Common myeloid progenitor, CD34-positive (primary cell): ENCODE measurements around the gene ASMTL.
A peak's percentile ranks its signal among the peaks of the same experiment; 100 is the strongest.
"Not testable (repeated sequence)": the region's sequence is repeated elsewhere in the genome, so short reads cannot be mapped to it uniquely, and the experiment has no call there.

Source experiments
- CTCF ChIA-PET: fragments of 350-600 bp; sonication (Branson Sonifier 250); formaldehyde crosslinking; loops from one replicate; lab custom pipeline; 2021; ENCODE audit warnings: antibody characterized with exemption; lab: Charles Lee
- POLR2A ChIA-PET: fragments of 350-600 bp; sonication (Branson Sonifier 250); formaldehyde crosslinking; loops from one replicate; lab custom pipeline; 2021; ENCODE audit warnings: antibody characterized with exemption; lab: Charles Lee
- DNase-seq, 3 donors: peaks; one replicate each; pipeline versions ENCODE4 v3.0.0 to v3.0.0-alpha.2; 2013
- H3K27ac ChIP-seq, 2 experiments: 1 replicate in 1 of 2; 2 replicates in 1 of 2; pipeline ENCODE4 v1.7.0; 2013; ENCODE audit warnings: inconsistent platforms in 2 of 2, low read length in 2 of 2, mild to moderate bottlenecking in 2 of 2, low read depth in 1 of 2, moderate library complexity in 1 of 2; ENCODE audit not compliant: severe bottlenecking in 2 of 2, insufficient read depth in 1 of 2, poor library complexity in 1 of 2
- H3K27me3 ChIP-seq, 5 experiments: replicated peaks in 2 of 5; 1 replicate in 3 of 5; 2 replicates in 2 of 5; pipeline versions ENCODE4 v1.6.1 to v1.7.0; 2013; ENCODE audit warnings: low read length in 4 of 5, mild to moderate bottlenecking in 2 of 5, moderate library complexity in 2 of 5, inconsistent platforms in 1 of 5; ENCODE audit not compliant: insufficient read depth in 5 of 5, control insufficient read depth in 4 of 5
- H3K36me3 ChIP-seq, 4 experiments: 1 replicate in 2 of 4; 2 replicates in 2 of 4; pipeline versions ENCODE4 v1.6.1 to v1.7.0; 2013; ENCODE audit warnings: low read length in 3 of 4, control low read depth in 1 of 4, mild to moderate bottlenecking in 1 of 4; ENCODE audit not compliant: control insufficient read depth in 4 of 4, insufficient read depth in 4 of 4
- H3K4me1 ChIP-seq, 4 experiments: 1 replicate in 3 of 4; 2 replicates in 1 of 4; pipeline versions ENCODE4 v1.6.1 to v1.7.1; 2013; ENCODE audit warnings: low read length in 3 of 4, mild to moderate bottlenecking in 3 of 4, control low read depth in 1 of 4, inconsistent platforms in 1 of 4, moderate library complexity in 1 of 4; ENCODE audit not compliant: control insufficient read depth in 4 of 4, insufficient read depth in 4 of 4; ENCODE audit errors: control extremely low read depth in 1 of 4
- H3K4me3 ChIP-seq, 7 experiments: 1 replicate in 4 of 7; 2 replicates in 3 of 7; pipeline versions ENCODE4 v1.5.1 to v1.7.0; 2013; ENCODE audit warnings: mild to moderate bottlenecking in 7 of 7, low read length in 6 of 7, moderate library complexity in 6 of 7, inconsistent platforms in 2 of 7, low read depth in 2 of 7, control low read depth in 1 of 7; ENCODE audit not compliant: insufficient read depth in 4 of 7, control insufficient read depth in 1 of 7; ENCODE audit errors: extremely low read depth in 1 of 7
- H3K9me3 ChIP-seq, 5 experiments: 1 replicate in 4 of 5; 2 replicates in 1 of 5; pipeline versions ENCODE4 v1.6.1 to v1.7.1; 2013; ENCODE audit warnings: low read length in 4 of 5, mild to moderate bottlenecking in 2 of 5, inconsistent platforms in 1 of 5, low read depth in 1 of 5, moderate library complexity in 1 of 5; ENCODE audit not compliant: control insufficient read depth in 4 of 5, insufficient read depth in 2 of 5; ENCODE audit errors: control extremely low read depth in 1 of 5
- WGBS: methylation state at CpG from one replicate; pipeline ENCODE4 v1.1.5; 2013; ENCODE audit not compliant: insufficient coverage; 5-methylcytosine and 5-hydroxymethylcytosine counted together

The ASMTL gene

DNA sequence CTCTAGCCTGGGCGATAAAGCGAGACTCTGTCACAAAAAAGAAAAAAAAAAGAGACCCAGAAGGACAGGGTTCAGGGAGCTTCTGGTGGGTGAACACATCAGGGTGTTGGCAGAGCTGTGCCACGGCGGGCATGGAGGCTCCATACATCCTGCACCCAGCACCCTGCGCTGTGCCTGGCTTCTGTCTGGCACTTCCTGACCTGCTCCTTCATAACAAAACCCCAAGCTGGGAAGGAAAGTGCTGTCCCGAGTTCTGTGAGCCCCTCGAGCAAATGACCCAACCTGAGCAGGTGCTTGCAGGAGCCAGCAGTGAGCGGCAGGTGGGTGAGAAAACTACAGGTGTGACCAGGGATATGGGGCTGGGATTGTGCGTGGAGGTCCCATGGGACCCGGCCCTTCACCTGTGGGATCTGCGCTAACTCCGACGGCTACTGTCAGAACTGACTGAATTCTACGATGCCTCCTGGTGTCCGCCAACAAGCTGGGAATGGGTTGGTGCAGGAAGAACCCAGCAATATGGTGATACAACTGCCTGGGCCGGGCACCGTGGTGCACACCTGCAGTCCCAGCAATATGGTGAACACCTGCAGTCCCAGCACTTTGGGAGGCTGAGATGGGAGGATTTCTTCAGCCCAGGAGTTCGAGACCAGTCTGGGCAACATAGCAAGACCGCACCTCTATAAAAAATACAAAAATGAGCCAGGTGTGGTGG is 18.9 kb downstream of the ASMTL start:
- H3K36me3 ChIP-seq, result peaks cover 9 to 58% (median 34%) of the 10 kb centered on the region in 4 experiments
- no peaks in the 10 kb centered on the region for H3K27me3 ChIP-seq
- no peak for DNase-seq
- H3K27ac ChIP-seq, result no peak overlapping the region
- POLR2A ChIA-PET, result no interaction called here
- CTCF ChIA-PET, result no interaction called here
- peaks cover 0 to 3% (median 0%) of the 10 kb centered on the region in 5 experiments for H3K9me3 ChIP-seq
- no peaks in the 10 kb centered on the region for H3K4me1 ChIP-seq
- WGBS, result 97% methylated on average over 14 of the region's 19 CpGs
- H3K4me3 ChIP-seq, result no peak overlapping the region

DNA sequence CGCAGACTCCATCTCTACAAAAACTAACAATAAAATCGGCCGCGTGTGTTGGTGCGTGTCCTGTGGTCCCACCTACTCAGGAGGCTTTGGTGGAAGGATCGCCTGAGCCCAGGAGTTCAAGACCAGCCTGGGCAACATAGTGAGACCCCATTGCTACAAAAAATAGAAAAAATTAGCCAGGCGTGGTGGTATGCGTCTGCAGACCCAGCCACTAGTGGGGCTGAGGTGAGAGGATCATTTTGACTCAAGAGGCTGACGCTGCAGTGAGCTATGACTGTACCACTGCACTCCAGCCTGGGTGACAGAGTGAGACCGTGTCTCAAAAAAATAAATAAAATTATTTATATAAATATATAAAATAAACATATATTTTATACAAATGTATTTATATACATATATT is 22.3 kb downstream of the ASMTL start:
- ChIA-PET POLR2A (no interaction called here), CTCF (no interaction called here)
- H3K4me1 ChIP-seq, result no peaks in the 10 kb centered on the region
- H3K27ac ChIP-seq, result no peak overlapping the region
- no peak overlapping the region for H3K4me3 ChIP-seq
- H3K36me3 ChIP-seq, result peaks cover 6 to 54% (median 36%) of the 10 kb centered on the region in 4 experiments
- WGBS, result 98% methylated on average over 5 of the region's 10 CpGs
- DNase-seq, result peak in 2 of 3 donors; percentile 39 to 49
- no peaks in the 10 kb centered on the region for H3K27me3 ChIP-seq
- peaks cover 0 to 7% (median 0%) of the 10 kb centered on the region in 5 experiments for H3K9me3 ChIP-seq

DNA sequence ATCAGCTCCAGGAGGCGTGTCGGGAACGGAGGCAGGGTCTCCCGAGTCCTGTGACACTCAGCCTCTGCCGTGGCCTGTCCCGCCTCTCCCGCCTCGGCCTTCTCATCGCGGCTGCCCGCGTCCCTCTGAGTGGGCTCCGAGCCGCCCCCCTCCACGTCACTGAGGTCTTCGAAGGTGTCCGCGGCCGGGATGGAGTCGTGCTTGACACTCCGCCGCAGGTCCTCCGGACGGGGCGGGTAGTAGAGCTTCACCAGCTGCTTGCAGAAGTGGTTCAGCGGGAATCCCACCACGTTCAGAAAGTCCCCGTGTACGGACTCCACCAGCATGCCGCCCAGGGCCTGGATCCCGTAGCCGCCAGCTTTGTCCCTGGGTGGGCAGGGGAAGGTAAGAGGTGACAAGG is 25.0 kb downstream of the ASMTL start:
- Histone ChIP-seq H3K27ac (no peak overlapping the region), H3K27me3 (no peaks in the 10 kb centered on the region), H3K9me3 (peaks cover under 1 to 20% (median 11%) of the 10 kb centered on the region in 5 experiments), H3K4me1 (no peaks in the 10 kb centered on the region), H3K36me3 (peaks cover 9 to 60% (median 38%) of the 10 kb centered on the region in 4 experiments), H3K4me3 (no peak overlapping the region)
- no peak for DNase-seq
- CTCF ChIA-PET, result no interaction called here
- 98% methylated on average over 27 of the region's 32 CpGs for WGBS
- POLR2A ChIA-PET, result no interaction called here

DNA sequence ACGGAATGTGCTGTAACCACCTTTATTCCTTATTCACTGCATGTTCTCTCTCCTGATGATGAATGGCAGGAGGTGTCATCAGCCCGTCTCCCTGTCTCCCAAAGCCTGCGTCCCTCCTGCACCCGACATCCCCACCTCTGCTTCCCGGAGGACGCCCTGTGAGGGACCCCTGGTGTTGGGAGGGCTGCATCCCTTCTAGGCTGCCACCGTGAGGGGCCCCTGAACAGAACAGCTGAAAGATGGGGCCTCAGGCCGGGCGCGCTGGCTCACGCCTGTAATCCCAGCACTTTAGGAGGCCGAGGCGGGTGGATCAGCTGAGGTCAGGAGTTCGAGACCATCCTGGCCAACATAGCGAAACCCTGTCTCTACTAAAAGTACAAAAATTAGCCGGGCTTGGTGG is 26.4 kb downstream of the ASMTL start:
- peaks cover 15 to 66% (median 48%) of the 10 kb centered on the region in 4 experiments for H3K36me3 ChIP-seq
- H3K9me3 ChIP-seq, result peaks cover 2 to 34% (median 25%) of the 10 kb centered on the region in 5 experiments
- WGBS, result 98% methylated on average over 10 of the region's 16 CpGs

DNA sequence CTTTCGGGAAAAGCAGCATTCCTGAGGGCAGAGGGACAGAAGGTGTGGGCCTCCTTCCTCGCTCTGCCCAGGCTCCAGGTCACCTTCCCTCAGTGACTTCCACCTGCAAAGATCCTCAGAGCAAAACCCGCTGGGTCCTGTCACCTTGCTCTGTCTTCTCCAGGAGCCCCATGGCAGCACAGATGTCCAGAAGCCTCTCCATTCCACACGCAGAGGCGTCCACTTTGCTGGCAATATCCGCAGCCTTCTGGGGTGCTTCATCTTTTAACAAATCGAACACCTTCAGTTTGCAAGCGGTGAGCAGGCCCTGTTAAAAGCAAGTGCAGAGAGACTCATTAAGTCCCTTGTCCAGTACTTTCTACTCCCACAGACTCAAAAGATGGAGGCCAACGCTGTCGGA is 27.3 kb downstream of the ASMTL start:
- CTCF ChIA-PET, result no interaction called here
- 98% methylated on average over 10 of the region's 10 CpGs for WGBS

More for the DNA sequence above, 26.4 kb downstream of the ASMTL start:
- CTCF ChIA-PET, H3K27ac ChIP-seq, H3K4me1 ChIP-seq, H3K27me3 ChIP-seq, POLR2A ChIA-PET, DNase-seq, H3K4me3 ChIP-seq: not testable (repeated sequence)

DNA sequence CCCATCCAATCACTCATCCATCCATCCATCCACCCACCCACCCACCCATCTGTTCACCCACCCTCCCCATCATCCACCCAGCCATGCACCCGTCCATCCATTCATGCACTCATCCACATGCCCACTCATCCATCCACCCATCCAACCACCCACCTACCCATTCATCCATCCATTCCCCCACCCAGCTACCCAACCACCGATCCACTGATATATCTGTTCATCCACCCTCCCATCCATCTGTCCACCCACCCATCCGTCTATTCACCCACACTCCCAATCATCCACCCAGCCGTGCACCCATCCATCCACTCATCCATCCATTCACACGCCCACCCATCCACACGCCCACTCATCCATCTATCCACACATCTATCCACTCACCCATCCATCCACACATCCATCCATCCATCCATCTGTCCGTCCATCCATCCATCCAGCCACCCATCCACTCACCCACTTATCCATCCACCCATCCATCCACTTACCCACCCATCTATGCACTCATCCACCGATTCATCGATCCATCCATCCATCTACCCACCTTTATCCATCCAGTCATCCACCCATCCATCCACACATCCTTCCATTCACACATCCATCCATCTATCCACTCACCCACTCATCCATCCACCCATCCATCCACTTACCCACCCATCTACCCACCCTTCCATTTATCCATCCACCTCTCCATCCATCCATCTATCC is 28.4 kb downstream of the ASMTL start:
- ChIA-PET CTCF (no interaction called here), POLR2A (no interaction called here)
- WGBS, result 99% methylated on average over 9 of the region's 9 CpGs
- H3K36me3 ChIP-seq, result peaks cover 16 to 75% (median 55%) of the 10 kb centered on the region in 4 experiments
- H3K27me3 ChIP-seq, result no peaks in the 10 kb centered on the region
- no peak overlapping the region for H3K27ac ChIP-seq
- no peak overlapping the region for H3K4me3 ChIP-seq
- no peaks in the 10 kb centered on the region for H3K4me1 ChIP-seq
- H3K9me3 ChIP-seq, result peaks cover 2 to 36% (median 27%) of the 10 kb centered on the region in 5 experiments
- no peak for DNase-seq

More for the DNA sequence above, 27.3 kb downstream of the ASMTL start:
- peaks cover 16 to 73% (median 52%) of the 10 kb centered on the region in 4 experiments for H3K36me3 ChIP-seq
- H3K27me3 ChIP-seq, result no peaks in the 10 kb centered on the region
- no peak overlapping the region for H3K27ac ChIP-seq
- POLR2A ChIA-PET, result no interaction called here
- H3K4me3 ChIP-seq, result no peak overlapping the region
- peaks cover 2 to 36% (median 27%) of the 10 kb centered on the region in 5 experiments for H3K9me3 ChIP-seq
- no peaks in the 10 kb centered on the region for H3K4me1 ChIP-seq
- no peak for DNase-seq

DNA sequence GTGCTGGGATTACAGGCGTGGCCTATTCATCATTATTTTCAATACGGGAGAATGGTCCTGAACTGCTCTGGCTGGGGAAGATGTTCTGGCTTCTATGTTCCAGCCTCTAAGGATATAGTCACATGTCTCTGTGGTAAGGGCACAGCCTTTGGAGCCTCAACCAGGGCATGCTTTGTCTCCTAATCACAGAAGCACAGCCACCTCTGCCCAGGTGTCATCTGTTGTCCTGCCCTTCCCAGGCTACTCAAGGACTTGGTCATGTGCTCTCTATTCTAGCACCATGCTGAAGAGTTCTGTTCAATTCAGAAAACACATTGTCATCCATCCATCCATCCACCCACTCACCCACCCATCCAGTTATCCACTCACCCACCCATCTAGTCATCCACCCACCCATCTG is 29.5 kb downstream of the ASMTL start:
- CTCF ChIA-PET, result no interaction called here
- Histone ChIP-seq H3K9me3 (peaks cover 2 to 41% (median 31%) of the 10 kb centered on the region in 5 experiments), H3K4me3 (no peak overlapping the region), H3K27ac (no peak overlapping the region), H3K36me3 (peaks cover 16 to 86% (median 62%) of the 10 kb centered on the region in 4 experiments), H3K27me3 (no peaks in the 10 kb centered on the region), H3K4me1 (no peaks in the 10 kb centered on the region)
- no peak for DNase-seq
- POLR2A ChIA-PET, result no interaction called here
- WGBS, result 100% methylated on average over 1 of the region's 2 CpGs
